ENCODE data around the gene B4GALNT2. TPM values are rescaled to one million over a fixed set of nuclear protein-coding genes. Genes with fewer than 3 reads are reported as not detected.

Gene B4GALNT2
- total RNA-seq, 5 donors from 2014 or later (not counting 1 experiment from before 2014, with no cell fraction given): 0.03 to 0.19 TPM; not detected in 3

DNA sequence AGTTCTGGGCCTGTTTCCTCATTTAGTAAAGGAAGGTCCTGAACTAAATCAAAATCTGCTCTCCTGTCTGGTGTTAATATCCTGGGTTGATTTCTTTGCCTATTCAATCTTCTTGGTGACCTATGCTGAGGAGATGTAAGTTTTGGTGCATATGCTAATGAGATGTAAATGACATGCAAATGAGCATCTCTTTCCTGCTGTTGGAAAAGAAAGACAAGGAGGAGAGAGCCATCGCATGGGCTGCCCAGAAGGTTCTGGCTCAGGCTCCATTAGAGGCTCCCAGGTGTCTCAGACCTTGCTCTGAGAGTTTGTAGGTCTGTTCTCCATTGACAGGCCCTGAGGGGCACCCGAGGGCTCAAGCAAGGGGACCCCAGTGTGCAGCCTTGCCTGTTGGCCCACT lies 81.3 kb downstream of the B4GALNT2 start:
- ChIA-PET POLR2A (no interaction called here), CTCF (no interaction called here)
- Mint-ChIP-seq H3K27ac (peak overlapping the region; percentile 83 to 93), H3K4me3 (peak overlapping the region; percentile 21 to 92 (median 59)), H3K36me3 (peaks cover 6% of the 10 kb centered on the region), H3K27me3 (no peaks in the 10 kb centered on the region), H3K4me1 (peaks cover 90 to 96% (median 91%) of the 10 kb centered on the region in 3 donors), H3K9me3 (no peaks in the 10 kb centered on the region)
- H3K4me3 ChIP-seq (ENCODE audit: control insufficient read depth in 1 of 2, extremely low read depth in 1 of 2, low read length in 1 of 2): peak overlapping the region in 1 of 2 donors; percentile 17
- ATAC-seq (replicated peaks in 1 of 4) (no peak), DNase-seq (no peak)
- 75% methylated on average over 1 of the region's 2 CpGs for WGBS (ENCODE audit: insufficient coverage)
- H3K36me3 ChIP-seq (ENCODE audit: control insufficient read depth in 2 of 2, extremely low read depth in 1 of 2, insufficient read depth in 1 of 2, low read length in 1 of 2): peaks cover 0 to 15% of the 10 kb centered on the region in 2 donors
- H3K27ac ChIP-seq (ENCODE audit: low read length): peak overlapping the region; percentile 50
- peaks cover 61 to 100% of the 10 kb centered on the region in 2 experiments for H3K4me1 ChIP-seq (ENCODE audit: control insufficient read depth in 1 of 2, extremely low read depth in 1 of 2, insufficient read depth in 2 of 2, low read length in 2 of 2)
- H3K9me3 ChIP-seq: no peaks in the 10 kb centered on the region
- H3K27me3 ChIP-seq (replicated peaks in 1 of 2; ENCODE audit: control insufficient read depth in 2 of 2, extremely low read depth in 1 of 2, insufficient read depth in 2 of 2, low read length in 1 of 2): no peaks in the 10 kb centered on the region

DNA sequence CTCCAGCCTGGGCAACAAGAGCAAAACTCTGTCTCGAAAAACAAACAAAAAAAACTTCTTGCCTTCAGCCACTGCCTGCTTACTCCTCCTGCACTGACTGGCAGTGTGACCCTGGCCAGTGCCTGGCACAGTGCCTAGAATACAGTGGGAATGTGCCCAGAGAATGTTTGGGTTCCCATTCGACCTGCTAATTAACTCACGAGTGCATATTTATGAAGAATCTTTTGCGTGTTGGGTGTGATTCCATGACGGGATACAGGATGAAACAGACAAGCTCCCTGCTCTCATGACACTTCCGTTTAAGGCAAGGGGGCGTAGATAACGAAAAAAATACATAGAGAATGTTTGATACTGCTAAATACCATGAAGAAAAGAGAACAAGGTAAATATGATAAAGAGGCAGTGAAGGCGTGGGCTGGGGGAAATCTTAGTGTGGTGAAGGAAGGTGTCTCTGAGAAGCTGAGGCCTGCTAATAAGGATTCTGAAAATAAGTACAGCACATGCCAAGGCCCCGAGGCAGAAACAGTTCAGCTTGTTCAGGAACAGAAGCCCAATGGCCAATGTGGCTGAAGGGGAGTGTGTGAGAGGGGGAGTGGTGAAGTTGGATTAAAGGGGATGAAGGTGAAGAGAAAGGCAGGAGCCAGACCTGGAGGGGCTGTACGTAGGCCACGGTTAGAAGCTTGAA lies 82.2 kb downstream of the B4GALNT2 start:
- Mint-ChIP-seq H3K4me3 (peak overlapping the region; percentile 2 to 92 (median 29)), H3K36me3 (peaks cover 8% of the 10 kb centered on the region), H3K9me3 (no peaks in the 10 kb centered on the region), H3K4me1 (peaks cover 90 to 93% (median 91%) of the 10 kb centered on the region in 3 donors), H3K27ac (peak overlapping the region; percentile 92 to 93), H3K27me3 (no peaks in the 10 kb centered on the region)
- H3K4me1 ChIP-seq (ENCODE audit: control insufficient read depth in 1 of 2, extremely low read depth in 1 of 2, insufficient read depth in 2 of 2, low read length in 2 of 2): peaks cover 57 to 100% of the 10 kb centered on the region in 2 experiments
- peaks cover 0 to 15% of the 10 kb centered on the region in 2 donors for H3K36me3 ChIP-seq (ENCODE audit: control insufficient read depth in 2 of 2, extremely low read depth in 1 of 2, insufficient read depth in 1 of 2, low read length in 1 of 2)
- ATAC-seq (replicated peaks in 1 of 4) (no peak), DNase-seq (peak in 1 of 35 experiments; percentile 34)
- H3K27ac ChIP-seq (ENCODE audit: low read length): peak overlapping the region; percentile 10
- H3K27me3 ChIP-seq (replicated peaks in 1 of 2; ENCODE audit: control insufficient read depth in 2 of 2, extremely low read depth in 1 of 2, insufficient read depth in 2 of 2, low read length in 1 of 2): no peaks in the 10 kb centered on the region
- no peaks in the 10 kb centered on the region for H3K9me3 ChIP-seq
- WGBS (ENCODE audit: insufficient coverage): 31% methylated on average over 5 of the region's 12 CpGs
- ChIA-PET POLR2A (interaction anchor here (0.5 to 1.1 kb wide), 4 partner anchors 22 to 1387 kb away, joined by 3 to 4 read pairs (median 3); no protein-coding TSS in a partner anchor), CTCF (interaction anchor here (0.6 to 0.7 kb wide), 4 partner anchors 9 to 356 kb away, joined by 3 to 4 read pairs (median 4); no protein-coding TSS in a partner anchor)
- H3K4me3 ChIP-seq (ENCODE audit: control insufficient read depth in 1 of 2, extremely low read depth in 1 of 2, low read length in 1 of 2): no peak overlapping the region

GRCh38 chr17:49216482-49216881 lies 83.9 kb downstream of the B4GALNT2 start:
- Histone ChIP-seq H3K36me3 (ENCODE audit: control insufficient read depth in 2 of 2, extremely low read depth in 1 of 2, insufficient read depth in 1 of 2, low read length in 1 of 2) (peaks cover 0 to 23% of the 10 kb centered on the region in 2 donors), H3K4me1 (ENCODE audit: control insufficient read depth in 1 of 2, extremely low read depth in 1 of 2, insufficient read depth in 2 of 2, low read length in 2 of 2) (peaks cover 54 to 95% of the 10 kb centered on the region in 2 experiments), H3K9me3 (no peaks in the 10 kb centered on the region), H3K4me3 (ENCODE audit: control insufficient read depth in 1 of 2, extremely low read depth in 1 of 2, low read length in 1 of 2) (no peak overlapping the region), H3K27me3 (replicated peaks in 1 of 2; ENCODE audit: control insufficient read depth in 2 of 2, extremely low read depth in 1 of 2, insufficient read depth in 2 of 2, low read length in 1 of 2) (no peaks in the 10 kb centered on the region), H3K27ac (ENCODE audit: low read length) (peak overlapping the region; percentile 55)
- Mint-ChIP-seq H3K27ac (peak overlapping the region; percentile 83 to 92), H3K9me3 (no peaks in the 10 kb centered on the region), H3K4me3 (peak overlapping the region in 1 of 3 donors; percentile 88), H3K36me3 (peaks cover 8% of the 10 kb centered on the region), H3K4me1 (peaks cover 77 to 79% (median 79%) of the 10 kb centered on the region in 3 donors), H3K27me3 (no peaks in the 10 kb centered on the region)
- DNase-seq: no peak
- ATAC-seq (replicated peaks in 1 of 4): no peak
- CTCF ChIA-PET: interaction anchor here in 1 of 2 donors (1.1 kb wide), 1 partner anchor 12 kb away, joined by 3 read pairs; no protein-coding TSS in a partner anchor
- POLR2A ChIA-PET: no interaction called here
- 73% methylated on average over 12 of the region's 13 CpGs for WGBS (ENCODE audit: insufficient coverage)

- Histone ChIP-seq H3K4me1 (ENCODE audit: control insufficient read depth in 1 of 2, extremely low read depth in 1 of 2, insufficient read depth in 2 of 2, low read length in 2 of 2) (peaks cover 53 to 94% of the 10 kb centered on the region in 2 experiments), H3K9me3 (no peaks in the 10 kb centered on the region), H3K4me3 (ENCODE audit: control insufficient read depth in 1 of 2, extremely low read depth in 1 of 2, low read length in 1 of 2) (no peak overlapping the region), H3K27me3 (replicated peaks in 1 of 2; ENCODE audit: control insufficient read depth in 2 of 2, extremely low read depth in 1 of 2, insufficient read depth in 2 of 2, low read length in 1 of 2) (no peaks in the 10 kb centered on the region), H3K36me3 (ENCODE audit: control insufficient read depth in 2 of 2, extremely low read depth in 1 of 2, insufficient read depth in 1 of 2, low read length in 1 of 2) (peaks cover 0 to 29% of the 10 kb centered on the region in 2 donors), H3K27ac (ENCODE audit: low read length) (peak overlapping the region; percentile 55)
- 60% methylated on average over 1 of the region's 11 CpGs for WGBS (ENCODE audit: insufficient coverage)
- DNase-seq: peak in 1 of 35 experiments; percentile 42
- Mint-ChIP-seq H3K4me1 (peaks cover 71 to 77% (median 74%) of the 10 kb centered on the region in 3 donors), H3K27ac (peak overlapping the region; percentile 83 to 85), H3K9me3 (no peaks in the 10 kb centered on the region), H3K36me3 (peaks cover 13% of the 10 kb centered on the region), H3K4me3 (peak overlapping the region; percentile 1 to 88 (median 3)), H3K27me3 (no peaks in the 10 kb centered on the region)
- ChIA-PET POLR2A (interaction anchor here in 1 of 2 donors (0.6 kb wide), 1 partner anchor 524 kb away, joined by 3 read pairs; no protein-coding TSS in a partner anchor), CTCF (interaction anchor here in 1 of 2 donors (1.1 kb wide), 1 partner anchor 12 kb away, joined by 3 read pairs; no protein-coding TSS in a partner anchor)
- no peak for ATAC-seq (replicated peaks in 1 of 4)
Measured at GRCh38 chr17:49216953-49217650, 84.5 kb downstream of the B4GALNT2 start.

DNA sequence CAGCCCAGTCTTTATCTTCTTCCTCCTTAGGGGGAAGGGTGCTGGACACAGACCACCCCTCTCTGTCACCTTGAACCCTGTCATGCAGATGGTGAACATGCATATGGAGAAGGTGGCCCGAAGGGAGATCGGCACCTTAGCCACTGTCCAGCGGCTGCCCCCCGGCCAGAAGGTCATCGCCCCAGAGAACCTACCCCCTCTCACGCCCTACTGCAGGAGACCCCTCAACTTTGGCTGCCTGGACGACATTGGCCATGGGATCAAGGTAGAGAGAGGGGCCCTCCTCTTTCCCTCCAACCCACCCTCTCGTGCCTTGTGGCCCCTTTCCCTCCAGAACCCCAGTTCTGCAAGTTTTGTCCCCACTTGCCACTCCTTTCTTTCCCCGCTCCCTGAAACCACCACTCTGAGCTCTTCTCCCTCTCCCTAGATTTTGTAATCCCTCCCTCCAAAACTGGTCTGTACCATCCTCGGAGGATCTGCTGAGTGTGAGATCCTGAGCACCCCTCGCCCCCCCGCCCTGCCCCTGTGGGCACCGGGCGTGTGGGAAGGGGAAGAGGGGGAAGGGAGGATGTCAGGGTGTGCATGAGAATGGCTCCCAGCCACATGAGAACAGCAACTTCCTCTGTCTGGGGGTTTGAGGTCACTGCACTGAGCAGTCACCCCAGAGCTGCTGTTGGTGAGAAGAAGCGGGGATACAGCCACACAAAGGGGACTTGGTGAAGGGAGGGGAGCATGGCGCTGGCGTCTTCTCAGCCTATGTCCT lies 85.3 kb downstream of the B4GALNT2 start:
- H3K27me3 Mint-ChIP-seq: no peaks in the 10 kb centered on the region
- ChIA-PET CTCF (interaction anchor here in 1 of 2 donors (0.6 to 1.2 kb wide), 3 partner anchors 9 to 41 kb away, joined by 3 to 8 read pairs (median 5); no protein-coding TSS in a partner anchor), POLR2A (interaction anchor here in 1 of 2 donors (0.6 to 0.8 kb wide), 3 partner anchors 9 to 25 kb away, joined by 4 to 6 read pairs (median 5); no protein-coding TSS in a partner anchor)
- H3K27ac Mint-ChIP-seq: peak overlapping the region; percentile 90 to 93
- H3K4me3 ChIP-seq (ENCODE audit: control insufficient read depth in 1 of 2, extremely low read depth in 1 of 2, low read length in 1 of 2): peak overlapping the region; percentile 16 to 18
- peaks cover 47 to 94% of the 10 kb centered on the region in 2 experiments for H3K4me1 ChIP-seq (ENCODE audit: control insufficient read depth in 1 of 2, extremely low read depth in 1 of 2, insufficient read depth in 2 of 2, low read length in 2 of 2)
- H3K9me3 Mint-ChIP-seq: no peaks in the 10 kb centered on the region
- H3K36me3 ChIP-seq (ENCODE audit: control insufficient read depth in 2 of 2, extremely low read depth in 1 of 2, insufficient read depth in 1 of 2, low read length in 1 of 2): peaks cover 0 to 36% of the 10 kb centered on the region in 2 donors
- ATAC-seq (replicated peaks in 1 of 4) (peak; percentile 87 to 91 (median 90)), DNase-seq (peak; percentile 45 to 91 (median 75))
- H3K4me1 Mint-ChIP-seq: peaks cover 64 to 73% (median 71%) of the 10 kb centered on the region in 3 donors
- H3K36me3 Mint-ChIP-seq: peaks cover 18% of the 10 kb centered on the region
- H3K27ac ChIP-seq (ENCODE audit: low read length): peak overlapping the region; percentile 81
- peak overlapping the region; percentile 64 to 88 (median 71) for H3K4me3 Mint-ChIP-seq
- H3K27me3 ChIP-seq (replicated peaks in 1 of 2; ENCODE audit: control insufficient read depth in 2 of 2, extremely low read depth in 1 of 2, insufficient read depth in 2 of 2, low read length in 1 of 2): no peaks in the 10 kb centered on the region
- 6% methylated on average over 6 of the region's 17 CpGs for WGBS (ENCODE audit: insufficient coverage)
- H3K9me3 ChIP-seq: no peaks in the 10 kb centered on the region
